OCI-LY3 (cell line): ENCODE data around the gene HMX1.

Experiments
- H2AFZ ChIP-seq: fragments of 200-600, 300-600 bp; shearing (Covaris generic); 2 replicates; pipeline ENCODE4 v1.6.0; 2014; ENCODE audit warnings: antibody characterized with exemption, low read depth, low read length
- H3K27ac ChIP-seq: fragments of 200-600, 300-600 bp; sonication (generic); 2 replicates; pipeline ENCODE4 v1.5.1; 2014; ENCODE audit warnings: mild to moderate bottlenecking, low read length, moderate library complexity, mixed read lengths
- H3K27me3 ChIP-seq: fragments of 200-600, 300-600 bp; sonication (generic); 2 replicates; pipeline ENCODE4 v1.6.1; 2014; ENCODE audit warnings: low read depth, low read length, mixed read lengths
- H3K36me3 ChIP-seq: fragments of 200-600, 300-600 bp; sonication (generic); replicated peaks from 2 replicates; pipeline ENCODE3; 2014; ENCODE audit warnings: low read depth, low read length, mixed read lengths
- H3K4me1 ChIP-seq: fragments of 300-600, 200-600 bp; sonication (generic); 2 replicates; pipeline ENCODE4 v1.6.1; 2014; ENCODE audit warnings: low read length, mixed read lengths
- H3K4me2 ChIP-seq: fragments of 200-600, 300-600 bp; sonication (generic); 2 replicates; pipeline ENCODE4 v1.6.1; 2014; ENCODE audit warnings: low read length, mixed read lengths
- H3K4me3 ChIP-seq: fragments of 300-600, 200-600 bp; sonication (generic); 2 replicates; pipeline ENCODE4 v1.5.1; 2014; ENCODE audit warnings: antibody characterized with exemption, mild to moderate bottlenecking, low read length, moderate library complexity
- H3K79me2 ChIP-seq: fragments of 300-600, 200-600 bp; shearing (Covaris generic); 2 replicates; pipeline ENCODE4 v1.6.1; 2014; ENCODE audit warnings: mild to moderate bottlenecking, low read length, mixed read lengths
- H3K9ac ChIP-seq: fragments of 300-600, 200-600 bp; shearing (Covaris generic); 2 replicates; pipeline ENCODE4 v1.6.0; 2014; ENCODE audit warnings: mild to moderate bottlenecking, low read length, moderate library complexity
- H3K9me3 ChIP-seq: fragments of 200-600, 300-600 bp; shearing (Covaris generic); 2 replicates; pipeline ENCODE4 v1.6.1; 2014; ENCODE audit warnings: low read length, mixed read lengths; ENCODE audit not compliant: insufficient read depth
- H4K20me1 ChIP-seq: fragments of 200-600, 300-600 bp; sonication (generic); 2 replicates; pipeline ENCODE4 v1.6.1; 2016; ENCODE audit warnings: low read length, mixed read lengths; ENCODE audit not compliant: insufficient read depth
- EZH2phosphoT487 ChIP-seq: fragments of 200-600 bp; shearing (Covaris generic); IDR thresholded peaks from 2 replicates; pipeline ENCODE4 v1.6.1; 2018; ENCODE audit warnings: antibody characterized with exemption, mixed run types, low read depth
- TF ChIP-seq, protein P1 (sequence below): fragments of 200-600, 300-600 bp; sonication (generic); IDR thresholded peaks from 2 replicates; pipeline ENCODE4 v1.5.1; 2014; ENCODE audit warnings: antibody characterized with exemption, low read length, low read depth

Gene HMX1

DNA sequence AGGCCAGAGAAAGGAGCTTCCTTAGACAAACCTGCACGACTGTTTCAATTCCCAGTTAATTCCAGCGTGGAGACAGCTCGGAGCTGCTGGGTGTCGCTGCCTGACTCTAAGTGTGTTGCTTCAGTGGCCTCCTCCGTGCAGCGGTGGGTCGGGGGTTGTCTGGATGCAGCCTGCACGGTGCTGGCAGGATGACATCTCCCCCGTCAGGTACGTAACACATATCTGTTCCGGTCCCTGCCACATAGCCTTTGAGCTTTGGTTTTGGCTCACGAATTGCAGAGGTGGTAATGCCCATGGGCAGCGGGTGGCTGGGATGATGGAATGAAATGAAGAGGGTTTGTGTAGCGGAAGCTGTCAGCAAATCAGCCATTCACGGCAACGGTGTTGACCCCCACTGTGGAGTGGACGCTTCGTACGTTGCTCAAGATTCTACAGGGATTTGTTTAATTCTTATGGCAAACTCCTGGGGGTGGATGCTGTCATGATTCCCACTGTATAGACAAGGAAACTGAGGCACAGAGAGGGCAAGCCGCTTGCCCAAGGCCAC is 33.7 kb upstream of the HMX1 start:
- Histone ChIP-seq H3K9ac (no peak overlapping the region), H3K4me2 (no peak overlapping the region), H4K20me1 (no peaks in the 10 kb centered on the region), H3K36me3 (no peaks in the 10 kb centered on the region), H3K9me3 (0 out of 2 replicates have a peak, but pooled peaks cover 3% of the 10 kb centered on the region), H3K4me1 (peaks cover 6% of the 10 kb centered on the region; the same call in 1 of the 2 replicates), H3K27ac (no peak overlapping the region), H3K4me3 (no peak overlapping the region), H2AFZ (no peak overlapping the region), H3K27me3 (no peaks in the 10 kb centered on the region; the same call in 1 of the 2 replicates), H3K79me2 (no peaks in the 10 kb centered on the region)
- TF ChIP-seq, protein P1, sequence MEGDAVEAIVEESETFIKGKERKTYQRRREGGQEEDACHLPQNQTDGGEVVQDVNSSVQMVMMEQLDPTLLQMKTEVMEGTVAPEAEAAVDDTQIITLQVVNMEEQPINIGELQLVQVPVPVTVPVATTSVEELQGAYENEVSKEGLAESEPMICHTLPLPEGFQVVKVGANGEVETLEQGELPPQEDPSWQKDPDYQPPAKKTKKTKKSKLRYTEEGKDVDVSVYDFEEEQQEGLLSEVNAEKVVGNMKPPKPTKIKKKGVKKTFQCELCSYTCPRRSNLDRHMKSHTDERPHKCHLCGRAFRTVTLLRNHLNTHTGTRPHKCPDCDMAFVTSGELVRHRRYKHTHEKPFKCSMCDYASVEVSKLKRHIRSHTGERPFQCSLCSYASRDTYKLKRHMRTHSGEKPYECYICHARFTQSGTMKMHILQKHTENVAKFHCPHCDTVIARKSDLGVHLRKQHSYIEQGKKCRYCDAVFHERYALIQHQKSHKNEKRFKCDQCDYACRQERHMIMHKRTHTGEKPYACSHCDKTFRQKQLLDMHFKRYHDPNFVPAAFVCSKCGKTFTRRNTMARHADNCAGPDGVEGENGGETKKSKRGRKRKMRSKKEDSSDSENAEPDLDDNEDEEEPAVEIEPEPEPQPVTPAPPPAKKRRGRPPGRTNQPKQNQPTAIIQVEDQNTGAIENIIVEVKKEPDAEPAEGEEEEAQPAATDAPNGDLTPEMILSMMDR = no peak
- TF ChIP-seq EZH2phosphoT487 = no peak

DNA sequence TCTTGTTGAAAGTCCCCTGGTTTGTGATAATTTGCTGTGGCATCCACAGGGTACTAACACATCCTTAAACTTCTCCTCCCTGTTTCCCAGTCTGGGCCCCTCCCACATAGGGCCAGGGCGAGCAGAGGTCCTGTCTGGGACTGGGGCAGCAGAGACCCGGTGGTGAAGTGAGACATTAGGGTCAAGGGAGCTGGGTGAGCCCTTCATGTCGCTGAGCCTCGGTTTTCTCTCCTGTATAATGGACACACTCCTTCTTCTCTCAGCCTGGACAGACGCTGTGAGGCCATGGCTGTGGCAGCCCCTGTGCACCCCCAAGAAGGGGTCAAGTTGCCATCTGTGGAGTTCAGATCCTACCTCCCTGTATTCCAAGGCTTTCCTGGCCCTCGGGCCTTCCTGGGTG is 33.0 kb upstream of the HMX1 start:
- H3K79me2 ChIP-seq = no peaks in the 10 kb centered on the region
- H3K9ac ChIP-seq = no peak overlapping the region
- H3K36me3 ChIP-seq = no peaks in the 10 kb centered on the region
- TF ChIP-seq, protein P1 = no peak
- no peak for TF ChIP-seq EZH2phosphoT487
- H3K4me3 ChIP-seq = no peak overlapping the region
- H3K27me3 ChIP-seq = no peaks in the 10 kb centered on the region; the same call in 1 of the 2 replicates
- no peak overlapping the region for H3K27ac ChIP-seq
- H4K20me1 ChIP-seq = no peaks in the 10 kb centered on the region
- 0 out of 2 replicates have a peak, but pooled peaks cover 3% of the 10 kb centered on the region for H3K9me3 ChIP-seq
- no peak overlapping the region for H3K4me2 ChIP-seq
- no peak overlapping the region for H2AFZ ChIP-seq
- H3K4me1 ChIP-seq = peaks cover 3% of the 10 kb centered on the region; the same call in 1 of the 2 replicates

DNA sequence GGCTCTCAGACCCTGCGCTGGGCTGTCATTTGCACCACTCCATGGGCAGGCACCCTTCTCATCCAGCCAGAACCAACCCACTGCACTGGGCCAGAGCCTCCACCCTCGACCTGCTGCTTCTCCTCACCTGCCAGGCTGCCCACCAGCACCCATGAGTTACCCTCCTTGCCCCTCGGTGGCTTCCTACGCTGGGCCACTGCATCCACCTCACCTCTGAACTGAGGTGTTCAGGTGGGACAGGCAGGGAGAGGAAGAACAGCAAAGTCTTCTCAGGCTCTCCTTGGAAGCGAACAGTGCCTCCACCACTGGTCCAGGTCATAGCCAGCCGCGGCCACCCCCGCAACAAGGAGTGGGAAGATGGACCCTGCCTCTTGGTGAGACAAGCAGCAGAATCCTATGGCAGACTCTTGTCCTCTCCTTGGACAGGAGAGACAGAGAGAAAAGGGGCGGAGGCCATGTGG is 32.4 kb upstream of the HMX1 start:
- Histone ChIP-seq H3K36me3 (no peaks in the 10 kb centered on the region), H3K9ac (no peak overlapping the region), H4K20me1 (no peaks in the 10 kb centered on the region), H2AFZ (no peak overlapping the region), H3K4me1 (no peaks in the 10 kb centered on the region), H3K27ac (no peak overlapping the region), H3K4me3 (no peak overlapping the region), H3K4me2 (no peak overlapping the region), H3K27me3 (no peaks in the 10 kb centered on the region; the same call in 1 of the 2 replicates), H3K79me2 (no peaks in the 10 kb centered on the region), H3K9me3 (0 out of 2 replicates have a peak, but pooled peaks cover 3% of the 10 kb centered on the region)
- TF ChIP-seq, protein P1 = no peak
- TF ChIP-seq EZH2phosphoT487 = no peak

DNA sequence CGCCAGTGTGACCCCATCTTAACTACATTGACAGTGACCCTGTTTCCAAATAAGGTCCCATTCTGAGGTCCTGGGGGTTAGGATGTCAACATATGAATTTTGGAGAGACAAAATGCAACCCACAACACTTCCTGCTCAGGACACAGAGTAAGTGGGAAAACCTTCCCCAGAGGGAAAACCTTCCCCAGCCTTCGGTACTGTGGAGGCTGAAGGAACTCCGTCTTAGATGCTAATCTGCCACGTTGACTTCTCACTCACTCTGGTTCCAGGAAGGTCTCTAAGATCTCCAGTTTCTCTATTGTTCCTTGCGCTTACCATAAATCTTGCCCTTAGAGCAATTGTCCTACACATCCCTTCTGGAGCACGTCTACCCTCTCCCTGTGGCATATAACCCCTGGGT is 29.7 kb upstream of the HMX1 start:
- TF ChIP-seq, protein P1 = no peak
- no peak for TF ChIP-seq EZH2phosphoT487
- Histone ChIP-seq H3K4me1 (no peaks in the 10 kb centered on the region), H3K27ac (no peak overlapping the region), H3K4me3 (no peak overlapping the region), H4K20me1 (no peaks in the 10 kb centered on the region), H3K36me3 (no peaks in the 10 kb centered on the region), H3K79me2 (no peaks in the 10 kb centered on the region), H3K9me3 (0 out of 2 replicates have a peak, but pooled peaks cover 3% of the 10 kb centered on the region), H3K4me2 (no peak overlapping the region), H3K27me3 (no peaks in the 10 kb centered on the region), H3K9ac (no peak overlapping the region), H2AFZ (no peak overlapping the region)
